ENCODE results near the gene FBXW2.

Gene FBXW2

DNA sequence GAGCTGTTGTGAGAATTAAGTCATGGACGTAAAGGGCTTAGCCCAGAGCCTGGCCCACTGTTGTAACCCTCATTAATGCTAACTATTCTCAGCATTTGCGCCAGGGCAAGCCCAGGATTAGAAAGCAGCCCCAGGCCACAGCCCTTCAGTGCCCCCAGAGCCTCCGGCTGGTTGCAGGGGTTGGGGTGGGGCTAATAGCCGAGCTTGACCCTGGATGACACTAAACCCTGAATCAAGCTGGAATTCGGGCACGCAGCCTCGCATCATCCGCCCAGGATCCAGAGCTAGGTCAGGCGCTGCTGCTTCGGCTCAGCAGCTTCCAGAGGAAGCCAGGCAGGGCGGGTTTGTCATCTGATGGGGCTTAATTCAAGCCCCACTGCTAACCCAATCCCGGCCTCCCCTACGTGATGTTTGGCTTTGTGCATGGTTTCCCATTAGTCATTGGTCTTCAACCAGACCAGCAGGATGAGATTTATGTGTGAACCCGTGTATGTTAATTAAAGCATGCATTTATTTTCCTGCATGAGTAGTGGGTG lies 77.8 kb downstream of the FBXW2 start:
- Histone ChIP-seq H3K4me3 (ENCODE audit: low read length in 2 of 2) (peak overlapping the region in 1 of 2 donors; percentile 70), H2BK120ac (ENCODE audit: low read depth, low read length) (no peak overlapping the region), H2BK5ac (ENCODE audit: low read length) (no peak overlapping the region), H4K91ac (ENCODE audit: low read depth, low read length, poor library complexity) (no peak overlapping the region), H3K36me3 (replicated peaks in 1 of 2; ENCODE audit: control insufficient read depth in 2 of 2, insufficient read depth in 2 of 2, low read length in 2 of 2) (no peaks in the 10 kb centered on the region), H3K27me3 (ENCODE audit: control insufficient read depth in 3 of 3, insufficient read depth in 3 of 3, low read depth in 1 of 3, low read length in 3 of 3) (no peaks in the 10 kb centered on the region), H3K14ac (ENCODE audit: low read length) (no peak overlapping the region), H3K27ac (replicated peaks; ENCODE audit: low read length) (no peak overlapping the region), H3K9ac (ENCODE audit: low read depth, low read length, poor library complexity) (no peak overlapping the region), H2AFZ (ENCODE audit: low read length) (peak overlapping the region; percentile 95), H3K4ac (ENCODE audit: low read length) (peak overlapping the region; percentile 30), H3K79me1 (ENCODE audit: low read depth, low read length) (peaks cover 8% of the 10 kb centered on the region), H3K4me1 (ENCODE audit: control insufficient read depth in 2 of 2, insufficient read depth in 1 of 2, low read depth in 1 of 2, low read length in 2 of 2) (peaks cover 13 to 14% of the 10 kb centered on the region in 2 donors), H2AK5ac (ENCODE audit: low read depth, low read length) (no peak overlapping the region), H3K23ac (ENCODE audit: low read depth, low read length, poor library complexity) (no peak overlapping the region), H3K18ac (ENCODE audit: low read length) (peak overlapping the region; percentile 48), H2BK12ac (ENCODE audit: low read length) (no peak overlapping the region), H3K4me2 (ENCODE audit: insufficient read depth, low read length, poor library complexity, severe bottlenecking) (peak overlapping the region; percentile 77), H4K8ac (ENCODE audit: low read depth, low read length) (no peak overlapping the region), H3K9me3 (replicated peaks in 1 of 2; ENCODE audit: control insufficient read depth in 2 of 2, insufficient read depth in 1 of 2, low read depth in 1 of 2, low read length in 2 of 2) (peaks cover 0 to 2% of the 10 kb centered on the region in 2 donors), H2BK15ac (ENCODE audit: low read length) (peak overlapping the region; percentile 15)
- peak; percentile 42 for DNase-seq (ENCODE audit: low spot score)
- whole genome bisulfite sequencing, 2 donors (ENCODE audit: extremely low coverage in 2 of 2, insufficient read length in 2 of 2, insufficient replicate concordance in 1 of 2): no CpG with 5 or more reads among the region's 14 CpGs

DNA sequence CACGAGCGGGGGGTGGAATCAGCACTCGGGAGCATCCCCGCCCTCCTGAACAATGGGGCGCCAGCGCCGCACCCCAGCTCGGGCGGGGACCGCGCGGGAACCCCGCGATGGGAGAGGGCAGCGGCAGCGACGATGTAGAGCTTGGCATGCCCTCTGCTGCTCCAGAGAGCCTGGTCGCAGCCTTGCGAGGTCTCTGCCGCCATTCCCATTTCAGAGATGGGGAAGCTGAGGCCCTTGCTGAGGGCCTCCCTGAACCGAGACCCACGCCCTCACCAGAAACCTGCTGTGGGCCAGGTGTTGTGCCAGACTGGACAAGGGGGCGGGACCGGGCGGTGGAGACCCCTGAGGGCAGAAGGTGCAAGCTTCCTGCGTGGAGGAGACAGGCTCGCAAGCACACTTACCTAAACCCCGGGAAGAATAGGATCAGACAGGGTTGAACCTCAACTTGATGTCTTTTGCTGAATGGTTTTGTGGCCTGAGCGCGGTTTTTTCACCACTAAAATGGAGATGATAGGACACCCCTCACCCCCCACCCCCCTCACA lies 78.3 kb downstream of the FBXW2 start:
- Histone ChIP-seq H4K91ac (ENCODE audit: low read depth, low read length, poor library complexity) (peak overlapping the region; percentile 60), H3K79me1 (ENCODE audit: low read depth, low read length) (peaks cover 10% of the 10 kb centered on the region), H2BK15ac (ENCODE audit: low read length) (peak overlapping the region; percentile 98), H3K4me2 (ENCODE audit: insufficient read depth, low read length, poor library complexity, severe bottlenecking) (peak overlapping the region; percentile 77), H3K23ac (ENCODE audit: low read depth, low read length, poor library complexity) (peak overlapping the region; percentile 69), H3K36me3 (replicated peaks in 1 of 2; ENCODE audit: control insufficient read depth in 2 of 2, insufficient read depth in 2 of 2, low read length in 2 of 2) (peaks cover 0 to 1% of the 10 kb centered on the region in 2 donors), H2AFZ (ENCODE audit: low read length) (peak overlapping the region; percentile 95), H3K27me3 (ENCODE audit: control insufficient read depth in 3 of 3, insufficient read depth in 3 of 3, low read depth in 1 of 3, low read length in 3 of 3) (no peaks in the 10 kb centered on the region), H3K18ac (ENCODE audit: low read length) (peak overlapping the region; percentile 99), H3K4me1 (ENCODE audit: control insufficient read depth in 2 of 2, insufficient read depth in 1 of 2, low read depth in 1 of 2, low read length in 2 of 2) (peaks cover 13 to 14% of the 10 kb centered on the region in 2 donors), H3K4me3 (ENCODE audit: low read length in 2 of 2) (peak overlapping the region; percentile 70 to 89), H3K27ac (replicated peaks; ENCODE audit: low read length) (peak overlapping the region; percentile 55), H3K4ac (ENCODE audit: low read length) (peak overlapping the region; percentile 98), H4K8ac (ENCODE audit: low read depth, low read length) (peak overlapping the region; percentile 92), H3K9ac (ENCODE audit: low read depth, low read length, poor library complexity) (peak overlapping the region; percentile 86), H3K9me3 (replicated peaks in 1 of 2; ENCODE audit: control insufficient read depth in 2 of 2, insufficient read depth in 1 of 2, low read depth in 1 of 2, low read length in 2 of 2) (peaks cover 0 to 2% of the 10 kb centered on the region in 2 donors), H3K14ac (ENCODE audit: low read length) (peak overlapping the region; percentile 94), H2AK5ac (ENCODE audit: low read depth, low read length) (peak overlapping the region; percentile 99), H2BK5ac (ENCODE audit: low read length) (peak overlapping the region; percentile 92), H2BK12ac (ENCODE audit: low read length) (peak overlapping the region; percentile 91), H2BK120ac (ENCODE audit: low read depth, low read length) (peak overlapping the region; percentile 65)
- no CpG with 5 or more reads among the region's 30 CpGs for WGBS, 2 donors (ENCODE audit: extremely low coverage in 2 of 2, insufficient read length in 2 of 2, insufficient replicate concordance in 1 of 2)
- no peak for DNase-seq (ENCODE audit: low spot score)

DNA sequence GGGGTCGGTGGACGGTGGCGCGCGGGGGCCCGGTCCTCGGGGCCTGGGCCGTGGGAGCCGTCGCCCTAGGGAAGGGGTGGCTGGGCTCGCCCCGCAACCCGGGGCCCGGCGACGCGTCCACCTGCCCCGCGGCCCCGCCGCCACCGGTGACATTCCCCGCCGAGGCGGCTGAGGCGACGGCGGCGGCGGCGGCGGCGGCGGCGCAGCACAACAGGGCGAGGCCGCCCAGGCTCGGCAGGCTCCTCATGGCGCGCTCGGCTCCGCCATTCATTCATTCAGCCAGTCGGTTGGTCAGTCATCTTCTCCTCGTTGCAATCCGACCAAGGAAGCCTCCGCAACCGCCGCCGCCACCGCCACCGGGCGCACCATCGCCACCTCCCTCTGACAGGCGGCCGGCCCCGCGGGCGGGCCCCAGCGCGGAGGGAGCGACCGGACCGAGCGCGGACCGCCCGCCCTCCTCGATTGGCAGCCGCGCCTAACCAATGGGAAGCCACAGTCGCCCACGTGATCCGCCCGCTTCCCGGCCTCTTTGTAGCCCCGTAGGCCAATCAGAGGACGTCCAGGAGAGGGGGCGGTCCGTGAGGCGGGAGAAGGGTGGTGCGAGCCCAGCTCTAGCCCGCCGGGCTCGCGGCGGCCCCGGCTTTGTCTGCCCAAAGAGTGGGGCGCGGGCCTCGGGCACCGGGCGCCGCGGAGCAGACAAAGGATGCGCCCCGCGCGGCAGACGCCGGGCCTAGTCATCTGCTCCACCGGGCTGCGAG lies 78.9 kb downstream of the FBXW2 start, which contains the start of gene MEGF9:
TSS of gene MEGF9 (minus strand) at position 383 of the 758 bp plus-strand sequence. CDS start at position 271, 112 bp downstream.
- peak within 1 kb of the TSS; percentile 92 for H2BK5ac ChIP-seq (ENCODE audit: low read length)
- H3K4me2 ChIP-seq (ENCODE audit: insufficient read depth, low read length, poor library complexity, severe bottlenecking): peak within 1 kb of the TSS; percentile 85
- H2BK120ac ChIP-seq (ENCODE audit: low read depth, low read length): peak within 1 kb of the TSS; percentile 65
- peak within 1 kb of the TSS; percentile 92 for H4K8ac ChIP-seq (ENCODE audit: low read depth, low read length)
- H2BK12ac ChIP-seq (ENCODE audit: low read length): peak within 1 kb of the TSS; percentile 91
- peaks cover 0 to 4% of the 10 kb centered on the region in 2 donors for H3K36me3 ChIP-seq (replicated peaks in 1 of 2; ENCODE audit: control insufficient read depth in 2 of 2, insufficient read depth in 2 of 2, low read length in 2 of 2)
- peak within 1 kb of the TSS; percentile 98 for H2BK15ac ChIP-seq (ENCODE audit: low read length)
- H2AK5ac ChIP-seq (ENCODE audit: low read depth, low read length): peak within 1 kb of the TSS; percentile 99
- H3K4ac ChIP-seq (ENCODE audit: low read length): peak within 1 kb of the TSS; percentile 98
- H3K79me1 ChIP-seq (ENCODE audit: low read depth, low read length): peaks cover 10% of the 10 kb centered on the region
- peak; percentile 96 for DNase-seq (ENCODE audit: low spot score)
- H4K91ac ChIP-seq (ENCODE audit: low read depth, low read length, poor library complexity): peak within 1 kb of the TSS; percentile 60
- peak within 1 kb of the TSS; percentile 95 for H2AFZ ChIP-seq (ENCODE audit: low read length)
- H3K27me3 ChIP-seq (ENCODE audit: control insufficient read depth in 3 of 3, insufficient read depth in 3 of 3, low read depth in 1 of 3, low read length in 3 of 3): no peaks in the 10 kb centered on the region
- peaks cover 13 to 14% of the 10 kb centered on the region in 2 donors for H3K4me1 ChIP-seq (ENCODE audit: control insufficient read depth in 2 of 2, insufficient read depth in 1 of 2, low read depth in 1 of 2, low read length in 2 of 2)
- H3K9me3 ChIP-seq (replicated peaks in 1 of 2; ENCODE audit: control insufficient read depth in 2 of 2, insufficient read depth in 1 of 2, low read depth in 1 of 2, low read length in 2 of 2): peaks cover 0 to 2% of the 10 kb centered on the region in 2 donors
- peak within 1 kb of the TSS; percentile 90 for H3K23ac ChIP-seq (ENCODE audit: low read depth, low read length, poor library complexity)
- peak within 1 kb of the TSS; percentile 92 for H3K9ac ChIP-seq (ENCODE audit: low read depth, low read length, poor library complexity)
- peak within 1 kb of the TSS; percentile 94 for H3K14ac ChIP-seq (ENCODE audit: low read length)
- H3K27ac ChIP-seq (replicated peaks; ENCODE audit: low read length): peak within 1 kb of the TSS; percentile 55
- peak within 1 kb of the TSS; percentile 70 to 89 for H3K4me3 ChIP-seq (ENCODE audit: low read length in 2 of 2)
- no CpG with 5 or more reads among the region's 102 CpGs for WGBS, 2 donors (ENCODE audit: extremely low coverage in 2 of 2, insufficient read length in 2 of 2, insufficient replicate concordance in 1 of 2)
- peak within 1 kb of the TSS; percentile 99 for H3K18ac ChIP-seq (ENCODE audit: low read length)
